SK-N-SH treated with all-trans-retinoic acid at 6 μM for 48 hours (cell line): ENCODE data around the gene ANKRD11.

Experiments
- ATAC-seq: fragments of 200-7000 bp; cut with Tn5 transposase; 3 replicates; pipeline ENCODE4 v1.9.1; 2020; ENCODE audit warnings: mild to moderate bottlenecking, moderate library complexity
- ARNTL ChIP-seq: fragments of 450-650 bp; formaldehyde crosslinking; IDR thresholded peaks from 2 replicates; pipeline ENCODE4 v1.5.0; 2020; ENCODE audit warnings: low read depth, mild to moderate bottlenecking, moderate library complexity, borderline replicate concordance
- BACH2 ChIP-seq: fragments of 250-450 bp; sonication (Bioruptor Pico); IDR thresholded peaks from 2 replicates; pipeline ENCODE4 v1.9.0; 2021; ENCODE audit warnings: mild to moderate bottlenecking, borderline replicate concordance
- ESRRG ChIP-seq: fragments of 250-450 bp; sonication (Bioruptor Pico); IDR thresholded peaks from 2 replicates; pipeline ENCODE4 v1.6.1; 2021; ENCODE audit warnings: mild to moderate bottlenecking
- GLIS3 ChIP-seq: fragments of 250-450 bp; sonication (Bioruptor Pico); IDR thresholded peaks from 2 replicates; pipeline ENCODE4 v1.5.0; 2020; ENCODE audit warnings: mild to moderate bottlenecking, moderate library complexity
- ISL1 ChIP-seq: fragments of 250-450 bp; sonication (Bioruptor Pico); IDR thresholded peaks from 2 replicates; pipeline ENCODE4 v2.1.2; 2022; ENCODE audit warnings: mild to moderate bottlenecking, moderate library complexity
- OSR1 ChIP-seq: fragments of 250-450 bp; sonication (Bioruptor Pico); IDR thresholded peaks from 2 replicates; pipeline ENCODE4 v1.8.0; 2022; ENCODE audit warnings: moderate library complexity, mild to moderate bottlenecking, inconsistent platforms
- PPARA ChIP-seq: fragments of 250-450 bp; sonication (Bioruptor Pico); IDR thresholded peaks from 2 replicates; pipeline ENCODE4 v1.5.0; 2020; ENCODE audit warnings: mild to moderate bottlenecking, borderline replicate concordance
- RARB ChIP-seq: fragments of 250-450 bp; sonication (Bioruptor Pico); IDR thresholded peaks from 2 replicates; pipeline ENCODE4 v1.8.0; 2021; ENCODE audit warnings: mild to moderate bottlenecking, moderate library complexity
- SNAI2 ChIP-seq: fragments of 250-450 bp; sonication (Bioruptor Pico); IDR thresholded peaks from 2 replicates; pipeline ENCODE4 v1.5.0; 2020; ENCODE audit warnings: mild to moderate bottlenecking, moderate library complexity
- TOX ChIP-seq: fragments of 250-450 bp; sonication (Bioruptor Pico); IDR thresholded peaks from 2 replicates; pipeline ENCODE4 v1.8.0; 2021; ENCODE audit warnings: mild to moderate bottlenecking, moderate library complexity, borderline replicate concordance
- ZC3H10 ChIP-seq: fragments of 250-450 bp; sonication (Bioruptor Pico); IDR thresholded peaks from 2 replicates; pipeline ENCODE4 v1.5.1; 2021; ENCODE audit warnings: mild to moderate bottlenecking, moderate library complexity
- ZFP3 ChIP-seq: fragments of 250-450 bp; sonication (Bioruptor Pico); IDR thresholded peaks from 2 replicates; pipeline ENCODE4 v1.5.0; 2020; ENCODE audit warnings: mild to moderate bottlenecking, moderate library complexity
- ZFP30 ChIP-seq: fragments of 450-650 bp; formaldehyde crosslinking; IDR thresholded peaks from 2 replicates; pipeline ENCODE4 v1.5.0; 2022; ENCODE audit warnings: mild to moderate bottlenecking, moderate library complexity
- ZNF565 ChIP-seq: fragments of 450-650 bp; formaldehyde crosslinking; conservative IDR thresholded peaks from 2 replicates; pipeline ENCODE4 v1.5.0; 2020; ENCODE audit warnings: low read depth, mild to moderate bottlenecking, moderate library complexity
- ZNF70 ChIP-seq: fragments of 450-650 bp; formaldehyde crosslinking; IDR thresholded peaks from 2 replicates; pipeline ENCODE4 v1.5.0; 2020; ENCODE audit warnings: mild to moderate bottlenecking, moderate library complexity
- ZNF8 ChIP-seq: fragments of 450-650 bp; formaldehyde crosslinking; IDR thresholded peaks from 2 replicates; pipeline ENCODE4 v1.5.0; 2020; ENCODE audit warnings: mild to moderate bottlenecking, moderate library complexity
- TF ChIP-seq, protein P1 (sequence below): fragments of 250-450 bp; sonication (Bioruptor Pico); IDR thresholded peaks from 2 replicates; pipeline ENCODE4 v1.8.0; 2021; ENCODE audit warnings: low read depth, mild to moderate bottlenecking, moderate library complexity, borderline replicate concordance
- TF ChIP-seq, protein P2 (sequence below): fragments of 250-450 bp; sonication (Bioruptor Pico); IDR thresholded peaks from 2 replicates; pipeline ENCODE4 v1.5.1; 2020; ENCODE audit warnings: low read depth, mild to moderate bottlenecking, moderate library complexity
- TF ChIP-seq, protein P3 (sequence below): fragments of 250-450 bp; sonication (Bioruptor Pico); IDR thresholded peaks from 2 replicates; pipeline ENCODE4 v1.8.0; 2020; ENCODE audit warnings: mild to moderate bottlenecking, moderate library complexity, borderline replicate concordance
- TF ChIP-seq, protein P4 (sequence below): fragments of 250-450 bp; sonication (Bioruptor Pico); IDR thresholded peaks from 2 replicates; pipeline ENCODE4 v1.5.1; 2021; ENCODE audit warnings: mild to moderate bottlenecking, moderate library complexity

ANKRD11 gene

DNA sequence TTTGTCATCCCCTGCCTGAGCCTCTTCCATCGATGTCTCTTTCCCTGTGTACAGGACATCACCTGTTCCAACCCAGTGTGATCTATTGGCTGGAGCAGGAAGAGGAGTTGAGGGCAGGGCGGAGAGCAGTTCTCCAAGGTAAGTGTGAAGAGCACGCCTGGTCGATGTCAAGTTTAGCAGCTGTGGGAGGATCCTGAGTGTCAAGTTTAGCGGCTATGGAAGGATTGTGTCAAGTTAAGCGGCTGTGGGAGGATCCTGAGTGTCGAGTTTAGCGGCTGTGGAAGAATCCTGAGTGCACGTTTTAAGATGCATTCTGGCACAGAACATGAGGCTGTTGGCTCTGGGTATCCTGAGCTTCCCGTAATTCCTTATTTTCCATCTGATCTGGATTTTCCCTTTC lies 265.7 kb downstream of the ANKRD11 start:
- ATAC-seq: no peak
- TF ChIP-seq, protein P1, sequence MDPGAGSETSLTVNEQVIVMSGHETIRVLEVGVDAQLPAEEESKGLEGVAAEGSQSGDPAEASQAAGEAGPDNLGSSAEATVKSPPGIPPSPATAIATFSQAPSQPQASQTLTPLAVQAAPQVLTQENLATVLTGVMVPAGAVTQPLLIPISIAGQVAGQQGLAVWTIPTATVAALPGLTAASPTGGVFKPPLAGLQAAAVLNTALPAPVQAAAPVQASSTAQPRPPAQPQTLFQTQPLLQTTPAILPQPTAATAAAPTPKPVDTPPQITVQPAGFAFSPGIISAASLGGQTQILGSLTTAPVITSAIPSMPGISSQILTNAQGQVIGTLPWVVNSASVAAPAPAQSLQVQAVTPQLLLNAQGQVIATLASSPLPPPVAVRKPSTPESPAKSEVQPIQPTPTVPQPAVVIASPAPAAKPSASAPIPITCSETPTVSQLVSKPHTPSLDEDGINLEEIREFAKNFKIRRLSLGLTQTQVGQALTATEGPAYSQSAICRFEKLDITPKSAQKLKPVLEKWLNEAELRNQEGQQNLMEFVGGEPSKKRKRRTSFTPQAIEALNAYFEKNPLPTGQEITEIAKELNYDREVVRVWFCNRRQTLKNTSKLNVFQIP (CRISPR knock-in tag): no peak
- no peak for TF ChIP-seq SNAI2 (CRISPR knock-in tag)
- no peak for TF ChIP-seq ZC3H10 (CRISPR knock-in tag)
- no peak for TF ChIP-seq PPARA (CRISPR knock-in tag)
- TF ChIP-seq ISL1 (CRISPR knock-in tag): no peak
- TF ChIP-seq GLIS3 (CRISPR knock-in tag): no peak
- TF ChIP-seq OSR1 (CRISPR knock-in tag): no peak
- TF ChIP-seq, protein P2, sequence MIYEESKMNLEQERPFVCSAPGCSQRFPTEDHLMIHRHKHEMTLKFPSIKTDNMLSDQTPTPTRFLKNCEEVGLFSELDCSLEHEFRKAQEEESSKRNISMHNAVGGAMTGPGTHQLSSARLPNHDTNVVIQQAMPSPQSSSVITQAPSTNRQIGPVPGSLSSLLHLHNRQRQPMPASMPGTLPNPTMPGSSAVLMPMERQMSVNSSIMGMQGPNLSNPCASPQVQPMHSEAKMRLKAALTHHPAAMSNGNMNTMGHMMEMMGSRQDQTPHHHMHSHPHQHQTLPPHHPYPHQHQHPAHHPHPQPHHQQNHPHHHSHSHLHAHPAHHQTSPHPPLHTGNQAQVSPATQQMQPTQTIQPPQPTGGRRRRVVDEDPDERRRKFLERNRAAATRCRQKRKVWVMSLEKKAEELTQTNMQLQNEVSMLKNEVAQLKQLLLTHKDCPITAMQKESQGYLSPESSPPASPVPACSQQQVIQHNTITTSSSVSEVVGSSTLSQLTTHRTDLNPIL: no peak
- TF ChIP-seq RARB: no peak

DNA sequence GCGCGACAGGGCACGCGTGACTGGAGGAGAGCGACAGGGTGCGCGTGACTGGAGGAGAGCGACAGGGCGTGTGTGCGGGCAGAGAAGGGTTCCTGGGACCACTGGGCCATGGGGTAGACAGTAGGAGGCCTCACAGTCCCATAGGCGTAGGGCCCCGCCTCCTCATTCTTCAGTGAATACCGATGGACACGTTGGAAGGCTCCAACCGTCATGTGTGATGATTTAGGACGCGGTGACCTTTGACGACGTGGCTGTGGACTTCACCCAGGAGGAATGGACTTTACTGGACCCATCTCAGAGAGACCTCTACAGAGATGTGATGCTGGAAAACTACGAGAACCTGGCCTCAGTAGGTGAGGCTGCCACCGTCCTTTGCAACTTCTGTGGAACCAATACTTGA lies 267.4 kb downstream of the ANKRD11 start:
- no peak for ATAC-seq
- TF ChIP-seq ZNF8 (CRISPR knock-in tag) (no peak), ISL1 (CRISPR knock-in tag) (no peak), ZC3H10 (CRISPR knock-in tag) (no peak), ZNF565 (CRISPR knock-in tag) (no peak), SNAI2 (CRISPR knock-in tag) (no peak), ZFP30 (CRISPR knock-in tag) (no peak), BACH2 (no peak), ZFP3 (no peak), ESRRG (no peak), OSR1 (CRISPR knock-in tag) (no peak), RARB (no peak), ARNTL (CRISPR knock-in tag) (no peak), TOX (CRISPR knock-in tag) (no peak)
- TF ChIP-seq, protein P3, sequence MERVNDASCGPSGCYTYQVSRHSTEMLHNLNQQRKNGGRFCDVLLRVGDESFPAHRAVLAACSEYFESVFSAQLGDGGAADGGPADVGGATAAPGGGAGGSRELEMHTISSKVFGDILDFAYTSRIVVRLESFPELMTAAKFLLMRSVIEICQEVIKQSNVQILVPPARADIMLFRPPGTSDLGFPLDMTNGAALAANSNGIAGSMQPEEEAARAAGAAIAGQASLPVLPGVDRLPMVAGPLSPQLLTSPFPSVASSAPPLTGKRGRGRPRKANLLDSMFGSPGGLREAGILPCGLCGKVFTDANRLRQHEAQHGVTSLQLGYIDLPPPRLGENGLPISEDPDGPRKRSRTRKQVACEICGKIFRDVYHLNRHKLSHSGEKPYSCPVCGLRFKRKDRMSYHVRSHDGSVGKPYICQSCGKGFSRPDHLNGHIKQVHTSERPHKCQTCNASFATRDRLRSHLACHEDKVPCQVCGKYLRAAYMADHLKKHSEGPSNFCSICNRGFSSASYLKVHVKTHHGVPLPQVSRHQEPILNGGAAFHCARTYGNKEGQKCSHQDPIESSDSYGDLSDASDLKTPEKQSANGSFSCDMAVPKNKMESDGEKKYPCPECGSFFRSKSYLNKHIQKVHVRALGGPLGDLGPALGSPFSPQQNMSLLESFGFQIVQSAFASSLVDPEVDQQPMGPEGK (CRISPR knock-in tag): no peak
- TF ChIP-seq, protein P4, sequence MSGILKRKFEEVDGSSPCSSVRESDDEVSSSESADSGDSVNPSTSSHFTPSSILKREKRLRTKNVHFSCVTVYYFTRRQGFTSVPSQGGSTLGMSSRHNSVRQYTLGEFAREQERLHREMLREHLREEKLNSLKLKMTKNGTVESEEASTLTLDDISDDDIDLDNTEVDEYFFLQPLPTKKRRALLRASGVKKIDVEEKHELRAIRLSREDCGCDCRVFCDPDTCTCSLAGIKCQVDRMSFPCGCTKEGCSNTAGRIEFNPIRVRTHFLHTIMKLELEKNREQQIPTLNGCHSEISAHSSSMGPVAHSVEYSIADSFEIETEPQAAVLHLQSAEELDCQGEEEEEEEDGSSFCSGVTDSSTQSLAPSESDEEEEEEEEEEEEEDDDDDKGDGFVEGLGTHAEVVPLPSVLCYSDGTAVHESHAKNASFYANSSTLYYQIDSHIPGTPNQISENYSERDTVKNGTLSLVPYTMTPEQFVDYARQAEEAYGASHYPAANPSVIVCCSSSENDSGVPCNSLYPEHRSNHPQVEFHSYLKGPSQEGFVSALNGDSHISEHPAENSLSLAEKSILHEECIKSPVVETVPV: no peak
- TF ChIP-seq, protein P2: no peak
- TF ChIP-seq, protein P1 (CRISPR knock-in tag): no peak

DNA sequence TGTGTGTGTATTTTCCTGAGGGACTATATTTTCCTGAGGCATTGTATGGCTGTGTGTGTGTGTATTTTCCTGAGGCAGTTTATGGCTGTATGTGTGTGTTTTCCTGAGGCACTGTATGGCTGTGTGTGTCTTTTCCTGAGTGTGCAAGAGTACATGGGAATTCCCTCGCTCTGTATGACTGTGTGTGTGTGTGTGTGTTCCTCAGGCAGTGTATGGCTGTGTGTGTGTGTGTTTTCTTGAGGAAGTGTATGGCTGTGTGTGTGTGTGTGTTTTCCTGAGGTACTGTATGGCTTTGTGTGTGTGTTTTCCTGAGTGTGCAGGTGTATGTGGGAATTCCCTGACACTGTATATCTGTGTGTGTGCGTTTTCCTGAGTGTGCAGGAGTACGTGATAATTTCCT lies 268.8 kb downstream of the ANKRD11 start:
- no peak for ATAC-seq
- TF ChIP-seq, protein P3 (CRISPR knock-in tag): no peak
- no peak for TF ChIP-seq ZNF70
- TF ChIP-seq ZNF565 (CRISPR knock-in tag): no peak
- no peak for TF ChIP-seq TOX (CRISPR knock-in tag)
- TF ChIP-seq, protein P1 (CRISPR knock-in tag): no peak
